Type B pancreatic cell (in vitro differentiated cells): Measurements from ENCODE around the gene PI4KA. TPM values are rescaled to one million over a fixed set of nuclear protein-coding genes. Genes with fewer than 3 reads are reported as not detected.

Experiments
- DNase-seq: peaks from one replicate; pipeline ENCODE4 v3.0.0; 2021; ENCODE audit warnings: mixed read lengths; ENCODE audit not compliant: unreplicated experiment; ENCODE audit errors: extremely low spot score
- H3K27ac Mint-ChIP-seq: 2 replicates; pipeline ENCODE4 v1.8.0; 2021; ENCODE audit warnings: mild to moderate bottlenecking, mixed read lengths
- H3K27me3 Mint-ChIP-seq: 2 replicates; pipeline ENCODE4 v1.8.0; 2021; ENCODE audit warnings: mixed read lengths
- H3K36me3 Mint-ChIP-seq: 2 replicates; pipeline ENCODE4 v1.8.0; 2021; ENCODE audit warnings: mixed read lengths
- H3K4me1 Mint-ChIP-seq: one replicate; pipeline ENCODE4 v1.8.0; 2021; ENCODE audit warnings: mixed read lengths; ENCODE audit not compliant: unreplicated experiment
- H3K4me3 Mint-ChIP-seq: 2 replicates; pipeline ENCODE4 v1.8.0; 2021; ENCODE audit warnings: mild to moderate bottlenecking, mixed read lengths
- H3K9me3 Mint-ChIP-seq: 2 replicates; pipeline ENCODE4 v1.8.0; 2021; ENCODE audit warnings: mixed read lengths
- CTCF ChIP-seq: fragments of 200-600 bp; sonication (generic); conservative IDR thresholded peaks from 2 replicates; pipeline ENCODE4 v1.5.0; 2021; ENCODE audit warnings: antibody characterized with exemption, mild to moderate bottlenecking
- total RNA-seq: library from RNA; stranded (reverse); gene quantifications from 2 replicates; pipeline ENCODE4 v1.2.1, GENCODE V29; 2021; ENCODE audit warnings: low replicate concordance

The PI4KA gene
- total RNA-seq, 1 donor from 2014 or later: 120 TPM

DNA sequence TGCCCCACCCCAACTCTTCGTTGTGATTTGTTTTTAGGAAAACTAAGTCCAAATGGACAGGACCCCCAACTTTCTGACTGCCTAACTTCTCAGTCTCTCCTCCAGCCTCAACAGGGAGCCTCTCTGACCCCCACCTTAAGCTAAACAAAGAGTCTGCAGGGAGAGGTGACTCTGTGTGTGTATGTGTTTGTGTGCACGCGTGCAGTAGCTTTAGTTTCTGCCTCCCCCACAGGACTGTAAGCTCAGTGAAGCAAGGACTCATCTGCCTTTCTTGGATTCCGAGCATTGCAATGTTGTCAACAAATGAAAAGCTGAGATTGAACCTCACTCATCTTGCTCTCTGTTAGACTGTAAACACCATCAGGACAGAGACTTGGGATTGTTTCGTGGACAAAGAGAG, 8.1 kb upstream of the PI4KA start:
- Mint-ChIP-seq H3K4me3 (no peak overlapping the region), H3K27me3 (no peaks in the 10 kb centered on the region), H3K4me1 (peaks cover 27% of the 10 kb centered on the region), H3K27ac (peak overlapping the region; percentile 65), H3K36me3 (peaks cover 14% of the 10 kb centered on the region), H3K9me3 (no peaks in the 10 kb centered on the region)
- TF ChIP-seq CTCF: no peak
- no peak for DNase-seq

- TF ChIP-seq CTCF: no peak
- Mint-ChIP-seq H3K36me3 (peaks cover 14% of the 10 kb centered on the region), H3K27me3 (no peaks in the 10 kb centered on the region), H3K9me3 (no peaks in the 10 kb centered on the region), H3K4me1 (peaks cover 27% of the 10 kb centered on the region), H3K27ac (no peak overlapping the region), H3K4me3 (no peak overlapping the region)
- DNase-seq: no peak
Observed at GRCh38 chr22:20865875-20866445, 7.3 kb upstream of the PI4KA start.

DNA sequence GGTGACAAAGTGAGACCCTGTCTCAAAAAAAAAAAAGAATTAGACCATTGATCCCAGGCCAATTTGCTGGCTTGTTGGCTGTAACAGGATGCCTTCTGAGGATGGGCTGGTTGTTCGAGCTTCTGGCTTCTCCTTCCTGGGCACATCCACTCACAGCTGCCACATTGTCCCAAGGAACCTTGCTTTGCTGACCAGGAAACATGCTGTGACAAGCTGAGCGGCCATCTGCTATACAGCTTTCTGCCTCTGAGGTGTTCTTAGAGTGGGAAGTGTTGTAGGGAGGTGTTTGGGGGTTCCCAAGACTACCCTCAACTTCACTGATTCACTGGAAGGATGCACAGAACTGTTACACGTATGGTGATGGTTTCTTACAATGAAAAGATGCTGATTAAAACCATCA, 6.7 kb upstream of the PI4KA start:
- no peak for DNase-seq
- peaks cover 14% of the 10 kb centered on the region for H3K36me3 Mint-ChIP-seq
- no peak overlapping the region for H3K27ac Mint-ChIP-seq
- H3K27me3 Mint-ChIP-seq: no peaks in the 10 kb centered on the region
- no peaks in the 10 kb centered on the region for H3K9me3 Mint-ChIP-seq
- peaks cover 27% of the 10 kb centered on the region for H3K4me1 Mint-ChIP-seq
- no peak for TF ChIP-seq CTCF
- no peak overlapping the region for H3K4me3 Mint-ChIP-seq

GRCh38 chr22:20864186-20864908, 5.7 kb upstream of the PI4KA start:
- Mint-ChIP-seq H3K36me3 (peaks cover 14% of the 10 kb centered on the region), H3K4me1 (peaks cover 34% of the 10 kb centered on the region), H3K4me3 (no peak overlapping the region), H3K9me3 (no peaks in the 10 kb centered on the region), H3K27ac (peak overlapping the region; percentile 45), H3K27me3 (no peaks in the 10 kb centered on the region)
- no peak for DNase-seq
- no peak for TF ChIP-seq CTCF

DNA sequence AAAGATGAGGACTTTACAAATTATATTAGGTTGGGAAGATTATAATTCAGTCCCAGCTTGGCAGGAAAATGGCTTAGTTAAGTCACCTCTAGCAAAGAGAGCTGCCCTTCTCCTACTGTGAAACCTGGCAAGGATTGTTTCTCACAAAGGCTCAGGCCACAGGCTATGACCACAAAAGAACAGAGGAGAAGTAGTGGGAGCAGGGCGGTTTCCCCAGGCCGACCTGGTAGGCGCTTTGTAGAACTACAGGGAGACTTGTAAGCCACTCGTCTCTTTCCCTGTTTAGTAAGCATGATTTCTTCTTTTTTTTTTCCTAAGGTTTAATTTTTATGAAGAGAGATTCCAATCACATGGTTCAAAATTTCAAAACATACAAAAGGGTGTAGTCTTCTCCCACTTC, 4.8 kb upstream of the PI4KA start:
- Mint-ChIP-seq H3K27ac (no peak overlapping the region), H3K4me3 (no peak overlapping the region), H3K9me3 (no peaks in the 10 kb centered on the region), H3K4me1 (peaks cover 30% of the 10 kb centered on the region), H3K36me3 (peaks cover 10% of the 10 kb centered on the region), H3K27me3 (no peaks in the 10 kb centered on the region)
- DNase-seq: no peak
- no peak for TF ChIP-seq CTCF
